ENCODE measurements around the gene VPS9D1.

GRCh38 chr16:89716493-89716892, 4.2 kb downstream of the VPS9D1 start:
- TF ChIP-seq CTCF (conservative IDR thresholded peaks at IDR 0.05 in 1 of 2, IDR thresholded peaks at IDR 0.05 in 1 of 2; ENCODE audit: low read depth in 1 of 2, low read length in 2 of 2) (no peak), EZH2 (IDR thresholded peaks at IDR 0.05; ENCODE audit: low read length, missing control alignments) (no peak)
